GM21390 (cell line): ENCODE data around the gene RCC1.
"Not testable (repeated sequence)": the region's sequence is repeated elsewhere in the genome, so short reads cannot be mapped to it uniquely, and the experiment has no call there.

Experiments
- ATAC-seq: cut with Tn5 transposase; IDR thresholded peaks from one replicate; pipeline ENCODE4 v1.9.1; 2021; ENCODE audit not compliant: unreplicated experiment

Gene RCC1

DNA sequence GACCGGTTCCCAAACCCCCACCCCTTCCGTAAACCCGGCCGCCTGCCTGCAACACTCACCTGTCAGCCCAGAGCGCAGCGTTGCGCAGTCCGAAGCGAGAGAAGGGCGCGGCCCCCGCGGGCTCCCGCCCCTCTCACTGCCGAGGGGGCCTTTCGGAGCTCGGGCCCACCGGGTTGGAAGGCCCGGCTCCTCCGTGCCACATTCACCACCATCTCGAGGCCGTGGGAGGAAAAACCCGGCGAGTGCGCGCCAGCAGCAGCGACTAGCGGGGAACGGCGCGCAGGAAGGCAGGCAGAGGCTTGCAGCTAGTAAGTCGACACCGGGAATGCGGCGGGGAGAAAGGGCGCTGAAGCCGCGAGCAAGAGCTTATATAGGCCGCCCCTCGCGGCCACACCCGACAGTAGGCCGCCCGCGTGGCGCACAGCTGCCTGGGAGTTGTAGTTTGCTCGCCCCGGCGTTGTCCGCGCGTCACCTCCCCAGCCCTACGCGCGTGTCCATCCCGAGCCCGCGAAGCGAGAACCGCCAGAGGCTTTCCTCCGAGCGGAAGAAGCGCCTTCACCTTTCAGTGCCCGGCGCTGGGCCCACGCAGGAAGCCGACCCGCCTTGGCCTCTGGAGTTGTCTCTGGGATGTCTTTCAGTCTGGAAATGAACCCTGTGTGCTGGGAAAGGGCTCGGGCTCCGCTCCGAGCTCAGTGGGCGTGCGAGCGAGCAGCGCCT, 75.8 kb downstream of the RCC1 start:
- ATAC-seq = peak; percentile 89

DNA sequence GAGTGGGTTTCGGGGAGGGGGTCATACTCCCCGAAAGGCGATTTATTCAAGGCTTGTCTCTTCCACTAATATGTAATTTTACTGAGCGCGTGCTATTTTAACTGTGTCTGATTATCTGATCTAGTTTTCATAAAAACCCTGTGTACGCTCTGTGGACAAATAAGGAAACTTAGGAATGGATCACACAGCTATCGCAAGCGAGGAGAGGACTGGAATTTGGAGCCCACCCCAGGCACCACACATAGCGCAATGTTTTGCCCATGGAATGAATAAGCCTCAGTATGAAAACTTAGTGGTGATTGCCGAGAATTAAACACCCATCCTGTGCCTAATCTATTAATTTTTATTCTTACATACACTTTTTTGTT, 76.4 kb downstream of the RCC1 start:
- no peak for ATAC-seq

DNA sequence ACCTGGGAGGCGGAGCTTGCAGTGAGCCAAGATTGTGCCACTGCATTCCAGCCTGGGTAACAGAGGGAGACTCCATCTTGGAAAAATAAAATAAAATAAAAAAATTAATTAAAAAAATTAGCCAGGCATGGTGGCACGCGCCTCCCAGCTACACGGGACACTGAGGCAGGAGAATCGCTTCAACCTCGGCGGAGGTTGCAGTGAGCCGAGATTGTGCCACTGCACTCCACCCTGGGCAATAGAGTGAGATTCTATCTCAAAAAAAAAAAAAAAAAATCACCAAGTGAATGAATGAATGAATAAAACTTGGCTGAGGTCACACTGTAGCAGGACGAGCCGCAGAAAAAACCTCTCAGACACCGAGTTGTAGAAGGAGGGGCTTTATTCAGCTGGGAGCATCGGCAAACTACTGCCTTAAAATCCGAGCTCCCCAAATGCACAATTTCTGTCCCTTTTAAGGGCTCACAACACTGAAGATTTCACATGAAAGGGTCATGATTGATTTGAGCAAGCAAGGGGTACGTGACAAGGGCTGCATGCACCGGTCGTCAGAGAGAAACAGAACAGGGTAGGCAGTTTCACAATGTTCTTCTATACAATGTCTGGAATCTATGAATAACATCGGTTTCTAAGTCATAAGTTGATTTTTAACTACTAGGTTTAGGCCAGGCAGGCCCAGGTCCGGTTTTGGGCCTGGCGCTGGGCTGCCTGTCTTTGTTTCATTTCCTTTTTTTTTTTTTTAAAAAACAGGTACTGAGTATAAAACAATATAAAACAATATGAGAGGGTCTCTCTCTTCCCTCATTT, 80.9 kb downstream of the RCC1 start:
- ATAC-seq = not testable (repeated sequence)
